SHP77 (cell line): ENCODE measurements around the gene CAPNS1.

ENCODE experiments used
- DNase-seq, 2 experiments: peaks; one replicate each; lab custom pipeline; 2025; lab: John Stamatoyannopoulos, UW

CAPNS1 gene

DNA sequence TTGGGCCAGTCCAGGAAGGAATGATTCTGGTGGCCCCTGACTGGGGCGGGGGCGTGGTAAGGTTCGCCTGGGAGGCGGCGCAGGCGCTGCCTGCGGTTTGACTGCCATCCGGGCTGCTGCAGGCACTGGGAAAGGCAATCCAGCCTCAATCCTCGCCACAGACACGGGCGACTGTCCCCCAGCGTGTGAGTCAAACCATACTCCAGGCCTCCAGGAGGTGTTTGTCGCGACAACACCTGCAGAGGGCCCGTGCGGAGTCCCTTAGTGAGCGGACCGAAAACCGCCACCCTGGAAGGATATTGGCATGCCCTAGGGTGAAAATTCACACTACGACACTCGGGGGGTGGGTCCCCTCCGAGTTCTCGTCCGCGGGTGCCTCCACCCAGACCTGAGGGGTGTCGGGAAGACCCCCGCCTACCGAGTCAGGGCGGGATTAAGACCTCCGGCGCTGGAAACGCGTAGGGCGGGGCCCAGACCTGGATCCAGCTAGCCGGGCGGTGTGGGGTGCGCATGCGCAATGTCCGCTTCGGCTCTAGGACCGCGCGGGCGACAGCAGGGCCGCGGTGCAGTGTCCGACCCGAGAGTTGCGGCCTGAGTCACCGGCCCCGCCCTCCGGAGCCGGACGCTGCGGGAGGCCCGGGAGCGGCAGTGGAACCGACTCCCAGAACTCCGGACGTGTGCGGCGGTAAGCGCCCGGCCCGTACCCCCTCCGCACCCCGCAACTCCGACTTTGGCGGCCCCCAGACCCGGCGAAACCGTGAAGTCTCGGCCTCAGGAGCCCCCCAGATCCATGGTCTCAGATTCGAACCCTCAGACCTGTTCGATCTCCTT lies at the start of gene CAPNS1:
Gene CAPNS1, plus strand, starts transcription at position 594 of the 831 bp plus-strand sequence. CDS start 946 bp downstream, outside the sequence.
- DNase-seq: peak; percentile 90 to 96

DNA sequence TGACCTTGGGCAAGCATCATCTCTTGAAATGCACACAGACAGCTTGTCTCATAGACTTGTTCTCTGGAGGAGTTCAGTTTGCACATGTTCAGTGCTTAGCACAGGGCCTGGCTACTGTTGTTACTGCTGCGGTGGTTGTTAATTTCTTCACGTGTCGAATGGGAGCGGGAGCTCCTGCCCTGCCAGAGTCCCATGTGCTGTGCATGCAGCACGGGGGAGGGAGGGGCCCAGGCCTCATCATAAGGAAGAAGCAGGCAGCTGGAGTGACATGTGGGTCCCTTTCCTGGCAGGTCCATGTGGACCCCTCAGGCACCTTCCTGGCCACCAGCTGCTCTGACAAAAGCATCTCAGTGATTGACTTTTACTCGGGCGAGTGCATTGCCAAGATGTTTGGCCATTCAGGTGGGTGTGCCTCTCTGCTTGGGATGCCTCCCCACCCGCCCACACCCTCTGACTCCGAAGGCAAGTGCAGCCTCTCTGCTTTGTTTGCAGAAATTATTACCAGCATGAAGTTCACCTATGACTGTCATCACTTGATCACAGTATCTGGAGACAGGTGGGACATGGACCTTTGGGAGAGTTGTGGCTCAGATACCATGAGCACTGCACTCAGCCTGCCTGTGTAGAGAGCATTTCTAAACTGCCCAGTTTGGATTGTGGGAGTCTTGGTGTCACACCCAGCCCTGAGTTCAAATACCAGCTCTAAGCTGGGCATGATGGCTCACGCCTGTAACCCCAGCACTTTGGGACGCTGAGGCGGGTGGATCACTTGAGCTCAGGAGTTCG lies 48.8 kb upstream of the CAPNS1 start:
- no peak for DNase-seq

DNA sequence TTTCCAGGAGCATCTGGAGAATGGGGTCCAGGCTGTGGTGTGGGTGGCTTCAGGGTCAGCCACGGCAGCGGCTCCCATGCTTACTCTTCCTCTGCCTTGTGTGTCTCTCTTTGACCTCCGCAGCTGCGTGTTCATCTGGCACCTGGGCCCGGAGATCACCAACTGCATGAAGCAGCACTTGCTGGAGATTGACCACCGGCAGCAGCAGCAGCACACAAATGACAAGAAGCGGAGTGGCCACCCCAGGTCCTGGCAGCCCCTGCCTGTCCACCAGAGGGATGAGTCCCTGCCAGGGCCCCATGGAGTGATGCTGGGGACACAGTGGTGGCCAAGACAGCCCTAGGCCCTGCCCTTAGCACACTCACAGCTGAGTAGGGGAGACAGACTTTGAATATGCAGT lies 47.3 kb upstream of the CAPNS1 start:
- DNase-seq: no peak

DNA sequence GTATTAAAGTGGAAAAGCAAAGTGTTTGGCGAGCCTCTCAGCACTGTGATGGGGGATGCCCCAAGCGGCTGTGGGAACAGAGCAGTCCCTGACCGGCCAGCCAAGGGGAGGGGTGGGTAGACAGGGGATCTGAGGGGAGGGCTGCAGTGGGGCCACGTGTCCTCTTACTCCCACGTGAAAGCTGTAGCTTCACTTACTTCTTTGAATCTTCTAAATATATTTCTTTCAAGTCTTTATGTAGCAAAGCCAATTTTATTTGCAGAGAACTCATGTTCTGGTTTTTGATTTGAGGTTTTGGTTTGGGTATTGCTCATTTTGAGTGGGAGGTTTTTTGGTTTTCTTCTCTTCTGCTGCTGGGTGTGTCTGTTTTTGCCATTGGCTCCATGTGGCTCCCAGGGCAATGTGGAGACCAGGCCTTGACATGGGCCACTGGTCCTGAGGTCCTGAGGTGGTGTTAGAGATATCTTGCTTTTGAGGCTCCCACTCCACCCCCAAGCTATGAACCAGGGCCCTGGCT lies 46.7 kb upstream of the CAPNS1 start:
- no peak for DNase-seq

DNA sequence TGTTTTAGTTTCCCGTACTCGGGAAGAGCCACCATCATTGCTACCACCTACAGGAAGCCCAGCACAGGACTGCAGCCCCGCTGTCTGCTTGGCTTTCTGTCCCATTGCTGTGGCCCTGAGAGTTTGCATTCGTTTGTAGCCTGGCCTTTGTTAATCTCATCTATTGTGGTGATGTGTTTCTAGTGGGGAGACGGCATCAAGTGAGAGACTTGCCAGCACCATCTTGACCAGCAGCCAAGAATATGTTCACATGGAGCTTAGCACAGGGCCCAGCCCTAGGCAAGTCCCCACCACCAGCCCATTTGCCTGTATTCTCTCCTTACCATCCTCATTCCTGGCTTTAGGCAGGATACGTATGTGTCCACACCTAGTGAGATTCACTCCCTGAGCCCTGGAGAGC lies 46.2 kb upstream of the CAPNS1 start:
- no peak for DNase-seq

DNA sequence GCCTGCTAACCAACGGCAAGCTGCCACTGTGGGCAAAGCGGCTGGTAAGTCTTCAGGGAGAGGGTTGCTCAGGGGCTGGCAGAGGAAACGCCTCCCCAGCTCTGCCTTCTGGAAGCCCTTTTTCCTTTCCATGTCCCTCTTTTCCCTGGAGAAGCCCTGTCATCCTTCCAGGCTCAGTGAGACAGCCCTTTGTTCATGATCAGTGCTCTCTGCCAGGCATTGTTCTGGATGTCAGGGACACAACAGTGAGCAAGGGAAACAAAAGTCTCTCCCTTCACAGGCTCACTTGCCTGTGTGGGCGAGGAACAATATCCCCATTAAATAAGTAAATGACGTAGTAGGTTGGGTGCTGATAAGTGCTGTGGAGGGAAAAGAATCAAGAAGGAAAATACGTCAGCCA lies 42.8 kb upstream of the CAPNS1 start:
- no peak for DNase-seq

DNA sequence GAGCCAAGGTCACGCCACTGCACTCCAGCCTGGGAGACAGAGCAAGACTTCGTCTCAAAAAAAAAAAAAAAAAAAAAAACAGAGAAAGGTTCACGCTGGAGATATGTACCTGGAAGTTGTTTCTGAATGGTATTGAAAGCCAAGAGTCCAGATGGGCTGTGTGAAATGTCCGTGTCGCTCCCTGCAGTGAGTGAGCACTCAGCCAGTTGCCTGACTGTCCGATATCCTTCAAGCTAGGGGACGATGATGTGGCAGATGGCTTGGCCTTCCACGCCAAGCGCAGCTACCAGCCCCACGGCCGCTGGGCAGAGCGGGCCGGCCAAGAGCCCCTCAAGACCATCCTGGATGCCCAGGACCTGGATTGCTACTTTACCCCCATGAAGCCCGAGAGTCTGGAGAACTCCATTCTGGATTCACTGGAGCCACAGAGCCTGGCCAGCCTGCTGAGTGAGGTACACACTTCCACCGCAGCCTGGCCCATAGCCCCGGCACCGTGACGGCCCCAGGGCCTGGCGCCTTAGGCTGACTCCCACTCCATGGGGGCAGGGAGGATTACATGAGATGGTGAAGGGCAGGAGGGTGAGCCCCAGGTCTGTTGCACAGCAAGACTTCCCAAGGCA lies 40.6 kb upstream of the CAPNS1 start:
- DNase-seq: no peak

DNA sequence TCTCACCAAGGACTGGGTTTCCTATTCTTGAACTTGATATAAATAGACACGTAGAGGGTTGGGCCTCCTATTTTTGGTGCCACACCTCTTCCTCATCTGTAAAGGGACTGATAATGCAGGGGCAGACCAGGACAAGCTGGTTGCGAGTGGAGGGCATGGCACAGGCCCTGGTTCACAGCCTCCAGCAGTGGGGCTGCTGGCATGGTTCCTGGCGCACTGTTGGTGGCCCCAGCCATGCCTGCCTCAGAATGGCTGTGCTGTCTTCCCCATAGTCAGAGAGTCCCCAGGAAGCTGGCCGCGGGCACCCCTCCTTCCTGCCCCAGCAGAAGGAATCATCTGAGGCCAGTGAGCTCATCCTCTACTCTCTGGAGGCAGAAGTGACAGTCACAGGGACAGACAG lies 39.4 kb upstream of the CAPNS1 start:
- no peak for DNase-seq

DNA sequence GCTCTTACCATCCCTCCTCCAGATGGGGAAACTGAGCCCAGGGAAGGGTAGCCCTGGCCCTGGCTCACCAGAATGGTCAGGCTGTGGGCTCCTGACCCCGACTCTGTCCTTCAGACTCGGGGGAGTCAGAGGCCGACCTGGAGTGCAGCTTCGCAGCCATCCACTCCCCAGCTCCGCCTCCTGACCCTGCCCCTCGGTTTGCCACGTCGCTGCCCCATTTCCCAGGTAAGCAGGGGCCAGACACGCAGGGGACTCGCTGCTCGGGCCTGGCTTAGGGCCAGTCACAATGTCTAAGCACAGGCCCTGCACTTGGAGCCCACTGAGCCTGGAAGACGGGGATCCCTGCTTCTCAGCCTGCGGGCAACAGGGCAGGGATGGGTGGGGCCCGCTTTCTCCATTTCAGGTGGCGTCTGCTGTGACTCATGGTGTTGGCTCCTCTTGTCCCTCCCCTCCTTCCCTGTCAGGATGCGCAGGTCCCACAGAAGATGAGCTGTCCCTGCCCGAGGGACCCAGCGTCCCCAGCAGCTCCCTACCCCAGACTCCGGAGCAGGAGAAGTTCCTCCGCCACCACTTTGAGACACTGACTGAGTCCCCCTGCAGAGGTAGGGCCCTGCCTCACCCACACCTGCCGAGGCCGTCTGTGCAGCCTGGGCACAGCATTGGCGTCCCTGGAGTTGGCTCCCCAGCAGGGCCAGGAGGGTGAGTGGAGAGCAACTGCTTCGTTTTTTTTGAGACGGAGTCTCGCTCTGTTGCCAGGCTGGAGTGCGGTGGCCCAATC lies 38.1 kb upstream of the CAPNS1 start:
- DNase-seq: no peak

DNA sequence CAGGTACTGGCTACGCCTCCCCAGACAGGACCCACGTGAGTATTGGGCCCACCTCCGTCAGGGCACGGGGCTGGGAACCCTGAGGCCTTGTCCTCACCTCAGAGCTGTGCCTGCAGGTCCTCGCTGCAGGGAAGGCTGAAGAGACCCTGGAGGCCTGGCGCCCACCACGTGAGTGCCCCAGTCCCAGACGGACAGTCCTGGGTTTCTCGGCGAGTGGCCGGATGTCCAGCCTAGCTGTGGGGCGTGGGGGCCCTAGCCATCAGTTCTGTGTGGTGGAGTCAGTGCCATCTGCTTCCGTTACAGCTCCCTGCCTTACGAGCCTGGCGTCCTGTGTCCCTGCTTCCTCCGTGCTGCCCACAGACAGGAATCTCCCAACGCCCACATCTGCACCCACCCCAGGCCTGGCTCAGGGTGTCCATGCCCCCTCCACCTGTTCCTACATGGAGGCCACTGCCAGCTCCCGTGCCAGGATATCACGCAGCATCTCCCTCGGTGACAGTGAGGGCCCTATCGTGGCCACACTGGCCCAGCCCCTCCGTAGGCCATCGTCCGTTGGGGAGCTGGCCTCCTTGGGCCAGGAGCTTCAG lies 36.7 kb upstream of the CAPNS1 start:
- no peak for DNase-seq

DNA sequence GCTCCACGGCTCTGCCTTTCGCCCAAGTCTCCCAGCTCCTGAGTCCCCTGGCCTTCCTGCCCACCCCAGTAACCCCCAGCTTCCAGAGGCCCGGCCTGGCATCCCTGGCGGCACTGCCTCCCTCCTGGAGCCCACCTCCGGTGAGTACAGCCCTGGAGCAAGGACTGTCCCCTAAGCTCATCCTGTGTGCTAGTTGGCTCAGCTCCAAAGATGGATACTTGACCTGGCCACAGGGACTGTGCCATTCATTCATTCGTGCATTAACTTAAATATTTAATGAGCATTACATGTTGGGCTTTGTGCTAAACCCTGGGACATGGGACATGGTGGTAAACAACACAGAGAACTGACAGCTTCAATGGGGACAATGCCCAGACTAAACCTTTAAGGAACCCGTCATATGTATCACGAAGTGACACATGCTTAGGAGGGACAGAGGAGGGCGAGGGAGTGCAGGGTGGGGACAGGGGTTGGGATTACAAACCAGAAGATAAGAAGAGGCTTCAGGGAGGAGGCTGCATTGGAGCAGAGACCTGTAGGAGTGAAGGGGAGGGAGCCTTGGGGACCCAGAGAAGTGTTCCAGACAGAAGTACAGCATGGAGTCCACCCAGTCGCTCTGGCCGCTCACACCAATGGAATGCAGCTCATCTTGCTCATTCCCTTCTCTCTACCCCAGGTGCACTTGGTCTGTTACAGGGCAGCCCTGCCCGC lies 35.9 kb upstream of the CAPNS1 start:
- no peak for DNase-seq

DNA sequence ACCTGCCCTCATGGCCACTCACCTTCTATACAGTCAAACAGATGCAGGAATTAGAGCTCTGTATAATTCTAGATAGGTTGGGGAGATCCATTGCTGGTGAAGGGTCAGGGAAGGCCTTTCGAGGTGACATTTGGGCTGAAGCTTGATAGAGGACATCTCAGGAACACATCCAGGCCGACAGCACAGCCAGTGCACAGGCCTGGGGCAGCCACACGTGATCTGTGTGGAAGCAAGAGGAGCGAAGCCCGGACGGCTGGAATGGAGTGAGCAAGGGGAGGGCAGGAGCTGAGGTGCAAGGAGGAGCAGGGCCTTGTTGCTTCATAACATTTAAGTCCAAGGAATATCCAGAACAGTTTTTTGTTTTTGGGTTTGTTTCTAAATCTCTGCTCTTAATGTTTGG lies 33.4 kb upstream of the CAPNS1 start:
- no peak for DNase-seq

DNA sequence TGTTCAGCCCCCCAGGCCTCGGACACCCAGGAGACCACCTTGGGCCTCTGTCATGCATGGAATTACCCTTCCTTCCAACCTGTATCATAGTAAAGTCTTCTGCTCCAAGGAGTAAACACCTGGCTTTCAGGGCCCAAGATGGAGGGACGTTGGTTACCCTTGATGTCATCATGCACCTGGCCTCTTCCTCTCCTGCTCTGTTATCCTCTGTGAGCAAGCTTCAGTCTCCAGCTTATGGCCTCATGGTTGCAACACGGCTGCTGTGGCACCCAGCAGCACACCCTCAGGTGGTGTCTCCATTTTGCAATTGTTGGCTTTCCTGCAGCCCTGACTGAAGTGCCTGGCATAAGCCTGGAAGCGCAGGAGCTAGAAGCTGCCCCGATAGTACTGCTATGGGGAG lies 32.9 kb upstream of the CAPNS1 start:
- DNase-seq: no peak

DNA sequence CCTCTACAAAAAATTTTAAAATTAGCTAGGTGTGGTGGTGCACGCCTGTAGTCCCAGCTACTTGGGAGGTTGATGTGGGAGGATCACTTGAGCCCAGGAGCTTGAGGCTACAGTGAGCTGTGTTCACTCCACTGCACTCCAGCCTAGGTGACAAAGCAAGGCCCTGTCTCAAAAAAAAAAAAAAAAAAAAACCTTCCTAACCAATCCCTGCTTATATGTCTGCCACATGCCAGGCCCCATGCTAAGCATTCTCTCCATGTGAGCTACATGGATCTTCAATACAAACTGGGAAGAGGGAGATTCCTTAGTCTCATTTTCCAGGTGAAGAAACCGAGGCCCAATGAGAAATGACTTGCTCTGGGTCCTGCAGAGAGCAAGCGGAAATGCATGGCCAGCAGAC lies 31.2 kb upstream of the CAPNS1 start:
- DNase-seq: no peak

DNA sequence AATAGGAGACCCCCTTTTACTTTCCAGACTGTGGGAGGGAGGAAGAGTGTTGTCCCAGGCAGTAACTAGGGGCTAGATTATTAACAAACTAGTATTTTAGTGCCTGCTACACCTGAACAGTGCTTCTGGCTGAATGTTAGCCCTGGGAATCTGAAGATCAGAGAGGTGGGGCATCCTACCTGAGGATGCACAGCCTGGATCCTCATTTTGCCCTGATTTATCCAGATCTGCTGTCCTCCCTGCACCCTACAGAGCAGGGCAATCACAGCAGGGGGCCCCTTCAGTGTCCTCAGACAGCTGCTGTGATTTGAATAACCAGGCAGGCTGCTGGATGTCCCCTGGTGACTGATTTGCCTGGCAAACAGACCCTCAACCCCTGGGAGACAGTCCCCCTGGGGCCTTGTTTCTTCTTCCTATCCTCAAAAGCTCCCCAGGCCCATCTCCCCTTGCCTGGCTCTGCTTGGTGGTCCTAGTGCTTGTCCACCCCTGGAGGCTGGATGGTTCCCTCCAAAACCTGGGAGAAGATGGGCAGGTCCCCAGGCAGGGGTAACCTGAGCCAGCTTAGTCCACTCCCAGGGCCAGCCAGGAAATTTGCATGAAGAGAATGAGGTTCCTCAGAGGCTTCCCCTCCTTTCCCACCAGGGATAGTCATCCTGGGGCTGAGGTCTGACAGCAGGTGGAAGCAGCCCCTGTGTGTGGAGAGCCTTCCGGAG lies 29.2 kb upstream of the CAPNS1 start, which contains the start of gene OVOL3:
Gene OVOL3, plus strand, starts transcription at position 657 of the 713 bp plus-strand sequence. CDS start 60 bp downstream, outside the sequence.
- DNase-seq: no peak

DNA sequence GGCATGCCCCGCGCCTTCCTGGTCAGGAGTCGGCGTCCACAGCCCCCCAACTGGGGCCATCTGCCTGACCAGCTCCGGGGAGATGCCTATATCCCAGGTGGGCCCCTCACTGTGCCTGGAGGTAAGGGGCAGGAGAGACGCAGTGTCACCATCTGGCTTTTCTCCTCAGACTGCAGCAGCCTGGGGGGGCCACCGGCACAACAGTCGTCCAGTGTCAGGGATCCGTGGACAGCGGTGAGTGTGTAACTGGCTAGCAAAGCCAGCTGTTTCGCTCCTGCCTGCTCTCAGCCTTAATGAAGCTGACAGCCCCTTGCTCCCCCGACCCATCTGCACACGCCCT lies 28.7 kb upstream of the CAPNS1 start:
- DNase-seq: no peak

DNA sequence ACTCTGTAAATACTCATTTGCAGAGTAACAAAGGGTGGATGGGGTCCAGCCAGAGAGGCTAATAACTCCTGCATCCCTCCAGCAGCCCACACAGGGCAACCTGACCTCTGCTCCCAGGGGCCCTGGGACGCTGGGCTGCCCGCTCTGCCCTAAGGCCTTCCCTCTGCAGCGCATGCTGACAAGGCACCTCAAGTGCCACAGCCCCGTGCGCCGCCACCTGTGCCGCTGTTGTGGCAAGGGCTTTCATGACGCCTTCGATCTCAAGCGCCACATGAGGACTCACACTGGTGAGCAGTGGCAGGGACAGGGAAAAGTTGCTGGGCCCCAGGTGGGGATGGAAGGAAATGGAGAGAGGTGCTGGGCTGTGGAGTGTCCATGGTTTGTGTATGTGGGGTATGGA lies 27.2 kb upstream of the CAPNS1 start:
- DNase-seq: no peak

DNA sequence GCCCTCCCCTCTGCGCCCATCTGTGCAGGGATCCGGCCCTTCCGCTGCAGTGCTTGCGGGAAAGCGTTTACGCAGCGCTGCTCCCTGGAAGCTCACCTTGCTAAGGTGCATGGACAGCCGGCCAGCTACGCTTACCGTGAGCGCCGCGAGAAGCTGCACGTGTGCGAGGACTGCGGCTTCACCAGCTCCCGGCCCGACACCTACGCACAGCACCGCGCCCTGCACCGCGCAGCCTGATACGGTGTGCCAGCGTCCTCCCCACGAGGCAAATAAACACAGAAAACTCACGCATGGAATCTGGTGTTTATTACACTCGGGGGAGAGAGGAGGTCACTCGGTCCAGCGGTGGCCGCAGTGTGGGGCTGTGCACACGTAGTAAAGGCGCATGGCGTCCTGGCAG lies 26.4 kb upstream of the CAPNS1 start:
- no peak for DNase-seq

DNA sequence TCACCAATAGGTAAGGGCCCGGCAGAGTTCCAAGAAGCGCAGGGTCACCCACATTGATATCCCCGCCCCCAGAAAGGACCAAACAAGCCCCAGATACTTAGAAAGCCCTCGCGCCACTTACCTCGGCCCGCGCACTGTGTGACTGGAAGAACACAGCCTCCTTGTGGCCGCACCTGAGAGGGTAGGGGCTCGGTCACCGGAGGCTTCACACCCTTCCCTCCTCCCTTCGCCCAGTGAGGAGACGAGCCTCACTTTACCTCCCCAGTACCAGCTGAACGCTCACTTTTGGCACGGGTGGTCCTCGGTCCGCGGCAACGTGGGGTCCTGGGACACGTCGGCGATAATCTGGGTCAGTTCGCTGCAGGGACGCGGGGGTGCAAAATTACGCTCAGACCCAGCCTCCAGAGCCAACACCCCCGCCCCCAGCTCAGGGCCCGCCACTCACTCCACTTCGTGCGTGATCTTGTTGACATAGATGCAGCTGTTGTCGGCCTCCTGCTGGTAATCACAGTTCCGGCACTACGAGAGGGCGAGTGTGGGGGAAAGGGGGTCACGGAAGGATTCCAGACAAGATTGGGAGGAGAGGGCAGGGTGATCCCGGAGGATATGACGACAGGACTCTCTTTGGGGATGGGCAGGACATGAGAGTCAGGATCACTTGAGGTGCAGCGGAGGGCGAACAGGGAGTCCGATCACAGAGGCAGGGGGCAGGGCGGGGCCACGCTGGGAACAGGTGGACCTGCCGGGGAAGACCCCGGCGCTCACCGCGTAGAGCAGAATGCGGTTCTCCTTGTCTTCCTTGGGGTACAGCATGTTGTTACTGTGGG lies 25.8 kb upstream of the CAPNS1 start:
- no peak for DNase-seq
